Measurements from ENCODE around the gene RBM17. TPM values are rescaled to one million over a fixed set of nuclear protein-coding genes. Genes with fewer than 3 reads are reported as not detected.
A peak's percentile ranks its signal among the peaks of the same experiment; 100 is the strongest.

RBM17 gene
- total RNA-seq, 1 experiment from 2014 or later: 28.4 TPM

- Histone ChIP-seq H3K9ac (ENCODE audit: low read length) (no peak overlapping the region), H3K4me1 (ENCODE audit: insufficient read depth, low read length) (peaks cover 6% of the 10 kb centered on the region), H3K36me3 (ENCODE audit: low read depth, low read length) (no peaks in the 10 kb centered on the region), H3K4me3 (ENCODE audit: low read length) (no peak overlapping the region), H2AFZ (ENCODE audit: low read length) (no peak overlapping the region), H3K4me2 (ENCODE audit: low read length) (no peak overlapping the region), H3K27ac (ENCODE audit: low read length) (no peak overlapping the region), H3F3A (ENCODE audit: low read length, unreplicated experiment) (no peaks in the 10 kb centered on the region), H3K9me2 (replicated peaks; ENCODE audit: low read length) (no peaks in the 10 kb centered on the region), H4K20me1 (ENCODE audit: low read length) (no peaks in the 10 kb centered on the region), H3K9me3 (ENCODE audit: low read length) (no peaks in the 10 kb centered on the region), H3K27me3 (ENCODE audit: low read length) (no peaks in the 10 kb centered on the region), H3K79me2 (ENCODE audit: low read length) (peaks cover 25% of the 10 kb centered on the region)
- intact Hi-C loops (cut with micrococcal nuclease): no loop called here
- ChIA-PET POLR2A (ENCODE audit: unreplicated experiment) (no interaction called here), CTCF (no interaction called here)
- no peak for DNase-seq
- no TSS peak for BruUV-seq (replicated peaks)
- TF ChIP-seq EZH2 (IDR thresholded peaks at IDR 0.05; ENCODE audit: low read length, unreplicated experiment) (no peak), CTCF (conservative IDR thresholded peaks at IDR 0.05; ENCODE audit: low read depth, low read length) (no peak), EZH2phosphoT487 (IDR thresholded peaks at IDR 0.05; ENCODE audit: borderline replicate concordance, low read length) (no peak)
- ATAC-seq: no peak
Measured at GRCh38 chr10:6162589-6163356, 73.9 kb downstream of the RBM17 start.

- Histone ChIP-seq H3K4me3 (ENCODE audit: low read length) (peak overlapping the region; percentile 71), H4K20me1 (ENCODE audit: low read length) (no peaks in the 10 kb centered on the region), H3F3A (ENCODE audit: low read length, unreplicated experiment) (no peaks in the 10 kb centered on the region), H3K27me3 (ENCODE audit: low read length) (no peaks in the 10 kb centered on the region), H3K4me2 (ENCODE audit: low read length) (peak overlapping the region; percentile 90), H3K9me3 (ENCODE audit: low read length) (no peaks in the 10 kb centered on the region), H3K36me3 (ENCODE audit: low read depth, low read length) (no peaks in the 10 kb centered on the region), H3K27ac (ENCODE audit: low read length) (peak overlapping the region; percentile 26; the same call in 1 of the 2 replicates), H3K4me1 (ENCODE audit: insufficient read depth, low read length) (peaks cover 5% of the 10 kb centered on the region), H2AFZ (ENCODE audit: low read length) (peak overlapping the region; percentile 81), H3K9me2 (replicated peaks; ENCODE audit: low read length) (no peaks in the 10 kb centered on the region), H3K79me2 (ENCODE audit: low read length) (peaks cover 27% of the 10 kb centered on the region), H3K9ac (ENCODE audit: low read length) (peak overlapping the region; percentile 89)
- ATAC-seq (peak; percentile 98), DNase-seq (peak; percentile 75)
- ChIA-PET CTCF (no interaction called here), POLR2A (ENCODE audit: unreplicated experiment) (interaction anchor here (0.7 kb wide), 1 partner anchor 1444 kb away, joined by 3 read pairs; no protein-coding TSS in a partner anchor)
- intact Hi-C loops (cut with micrococcal nuclease): no loop called here
- TSS peak; percentile 47 for BruUV-seq (replicated peaks)
- TF ChIP-seq EZH2phosphoT487 (IDR thresholded peaks at IDR 0.05; ENCODE audit: borderline replicate concordance, low read length) (peak; percentile 78), CTCF (conservative IDR thresholded peaks at IDR 0.05; ENCODE audit: low read depth, low read length) (no peak)
Measured at GRCh38 chr10:6163364-6164270, 74.8 kb downstream of the RBM17 start.

Data from PC-3 (cell line).